Epithelial cell of esophagus (primary cell): ENCODE results near the gene ADGRL3.
"Not testable (repeated sequence)": the region's sequence is repeated elsewhere in the genome, so short reads cannot be mapped to it uniquely, and the experiment has no call there.

Experiments
- DNase-seq: peaks from one replicate; pipeline ENCODE4 v3.0.0; 2010; ENCODE audit warnings: low read depth
- H3K4me3 ChIP-seq: 2 replicates; pipeline ENCODE4 v1.5.1; 2011; ENCODE audit warnings: mild to moderate bottlenecking, low read length, control low read depth
- CTCF ChIP-seq: IDR thresholded peaks from 2 replicates; pipeline ENCODE4 v1.5.1; 2011; ENCODE audit warnings: low read depth, mild to moderate bottlenecking, low read length, control low read depth, inconsistent platforms; ENCODE audit not compliant: insufficient read depth; ENCODE audit errors: missing control alignments

ADGRL3 gene

GRCh38 chr4:61828960-61829359, 628.8 kb downstream of the ADGRL3 start:
- no peak for DNase-seq
- no peak overlapping the region for H3K4me3 ChIP-seq
- no peak for TF ChIP-seq CTCF

- no peak overlapping the region for H3K4me3 ChIP-seq
- DNase-seq: no peak
- TF ChIP-seq CTCF: no peak
These were observed 631.9 kb downstream of the ADGRL3 start for GRCh38 chr4:61831987-61832386.

- TF ChIP-seq CTCF: no peak
- no peak overlapping the region for H3K4me3 ChIP-seq
- no peak for DNase-seq
These were observed 637.3 kb downstream of the ADGRL3 start for GRCh38 chr4:61837395-61837794.

- no peak for DNase-seq
- no peak overlapping the region for H3K4me3 ChIP-seq
- TF ChIP-seq CTCF: no peak
These were observed 637.9 kb downstream of the ADGRL3 start for GRCh38 chr4:61838072-61838471.

GRCh38 chr4:61841714-61842113, 641.6 kb downstream of the ADGRL3 start:
- DNase-seq: no peak
- no peak overlapping the region for H3K4me3 ChIP-seq
- TF ChIP-seq CTCF: no peak

GRCh38 chr4:61851126-61851525, 651.0 kb downstream of the ADGRL3 start:
- DNase-seq: peak; percentile 5
- TF ChIP-seq CTCF: no peak
- H3K4me3 ChIP-seq: no peak overlapping the region

- DNase-seq, H3K4me3 ChIP-seq: not testable (repeated sequence)
These were observed 652.0 kb downstream of the ADGRL3 start for GRCh38 chr4:61852105-61852504.

GRCh38 chr4:61853041-61853440, 652.9 kb downstream of the ADGRL3 start:
- TF ChIP-seq CTCF: no peak
- no peak overlapping the region for H3K4me3 ChIP-seq
- DNase-seq: no peak
